Tibial nerve (tissue), 4 donors: ENCODE results near the gene LAMB1.

Experiments used
- CTCF ChIP-seq, 5 experiments: fragments of 200-600 bp in 3 of 5; fragments of 450-650 bp in 2 of 5; sonication (generic) in 3 of 5; IDR thresholded peaks; one replicate each; pipeline ENCODE4 v1.5.1; 2016 to 2019; ENCODE audit warnings: antibody characterized with exemption in 5 of 5, mild to moderate bottlenecking in 3 of 5, moderate library complexity in 2 of 5
- EP300 ChIP-seq, 2 donors: sonication (generic); formaldehyde crosslinking; IDR thresholded peaks; one replicate each; pipeline ENCODE4 v1.6.1; 2017; ENCODE audit warnings: antibody characterized with exemption in 2 of 2, mild to moderate bottlenecking in 1 of 2
- POLR2A ChIP-seq, 2 donors: fragments of 450-650 bp; IDR thresholded peaks; one replicate each; pipeline ENCODE4 v1.6.1; 2017; ENCODE audit warnings: antibody characterized with exemption in 2 of 2, mild to moderate bottlenecking in 2 of 2, moderate library complexity in 2 of 2

DNA sequence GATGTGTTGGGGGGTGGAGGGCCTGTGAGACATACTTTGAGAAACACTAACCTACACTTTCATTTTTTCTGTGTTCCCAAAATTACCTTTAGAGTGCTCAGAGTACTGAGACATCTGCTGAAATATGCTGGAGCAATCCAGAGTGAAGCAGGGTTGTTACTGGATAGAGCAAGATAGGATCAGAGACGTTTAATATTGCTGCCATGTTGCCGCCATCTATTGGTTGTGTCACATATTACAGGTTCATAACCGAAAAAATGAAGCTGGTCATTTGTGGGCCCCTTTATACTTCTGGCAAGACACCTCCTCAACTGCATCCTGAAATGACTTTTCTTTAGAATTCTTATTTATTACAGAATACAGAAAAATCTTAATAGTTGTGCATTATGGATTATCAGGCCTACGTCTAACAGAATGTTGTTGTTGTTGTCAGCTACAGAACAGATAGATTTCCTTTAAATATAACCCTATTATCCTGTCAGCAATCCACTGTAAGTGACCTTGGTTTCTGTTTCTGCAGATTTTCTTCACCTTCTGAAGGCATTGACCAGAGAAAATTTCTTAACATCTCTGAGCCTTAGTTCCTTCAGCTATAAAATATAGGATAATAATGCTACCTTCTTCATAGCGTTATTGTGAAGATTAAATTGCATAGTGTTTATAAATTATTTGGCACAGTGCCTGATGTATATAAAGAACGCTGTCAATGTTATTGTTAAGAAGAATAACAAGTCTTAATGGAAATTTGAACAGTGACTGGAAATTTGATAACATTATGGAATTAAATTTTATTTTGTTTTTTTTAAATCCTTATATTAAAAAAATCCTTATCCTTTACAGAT lies 128.1 kb downstream of the LAMB1 start:
- TF ChIP-seq POLR2A (IDR thresholded peaks at IDR 0.05) (no peak), CTCF (IDR thresholded peaks at IDR 0.05) (peak; percentile 63 to 79 (median 70)), EP300 (IDR thresholded peaks at IDR 0.05) (peak in 1 of 2 donors; percentile 28)
